ENCODE data around the gene OR56B4. TPM values are rescaled to one million over a fixed set of nuclear protein-coding genes. Genes with fewer than 3 reads are reported as not detected.
"Not testable (repeated sequence)": the region's sequence is repeated elsewhere in the genome, so short reads cannot be mapped to it uniquely, and the experiment has no call there.

The OR56B4 gene
- total and polyA plus RNA-seq, 9 donors, result not detected

DNA sequence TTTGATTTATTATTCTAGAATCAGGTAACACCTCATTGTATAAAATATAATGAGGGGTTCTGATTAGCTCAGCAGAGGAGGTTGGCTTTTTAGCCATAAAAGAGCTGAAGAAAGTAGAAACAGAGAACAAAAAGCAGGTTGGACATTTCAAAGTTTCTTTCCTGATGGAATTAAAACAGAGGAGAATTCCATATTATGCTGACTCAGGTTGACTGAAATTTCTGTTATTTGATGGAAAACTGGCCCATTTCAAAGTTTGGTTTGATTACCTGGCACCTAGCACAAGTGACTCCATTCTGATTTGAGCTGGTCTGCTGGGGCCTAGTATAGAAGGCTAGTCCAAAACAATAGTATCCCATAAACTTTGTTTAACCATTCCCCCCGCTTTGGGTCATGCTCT, 24.9 kb downstream of the OR56B4 start:
- Histone ChIP-seq H3K36me3 (no peaks in the 10 kb centered on the region), H3K4me3 (no peak overlapping the region), H3K4me1 (ENCODE audit: insufficient read depth) (no peaks in the 10 kb centered on the region), H3K9me3 (no peaks in the 10 kb centered on the region), H3K27me3 (no peaks in the 10 kb centered on the region), H3K27ac (no peak overlapping the region)
- 96 to 97% (median 96%) methylated on average over 1 of the region's 1 CpG for WGBS, 3 donors
- no peak for DNase-seq
- intact Hi-C loops (cut with DNase I), result no loop called here
- TF ChIP-seq EP300 (IDR thresholded peaks at IDR 0.05) (no peak), POLR2A (IDR thresholded peaks at IDR 0.05) (no peak)
- TF ChIP-seq, protein P1, sequence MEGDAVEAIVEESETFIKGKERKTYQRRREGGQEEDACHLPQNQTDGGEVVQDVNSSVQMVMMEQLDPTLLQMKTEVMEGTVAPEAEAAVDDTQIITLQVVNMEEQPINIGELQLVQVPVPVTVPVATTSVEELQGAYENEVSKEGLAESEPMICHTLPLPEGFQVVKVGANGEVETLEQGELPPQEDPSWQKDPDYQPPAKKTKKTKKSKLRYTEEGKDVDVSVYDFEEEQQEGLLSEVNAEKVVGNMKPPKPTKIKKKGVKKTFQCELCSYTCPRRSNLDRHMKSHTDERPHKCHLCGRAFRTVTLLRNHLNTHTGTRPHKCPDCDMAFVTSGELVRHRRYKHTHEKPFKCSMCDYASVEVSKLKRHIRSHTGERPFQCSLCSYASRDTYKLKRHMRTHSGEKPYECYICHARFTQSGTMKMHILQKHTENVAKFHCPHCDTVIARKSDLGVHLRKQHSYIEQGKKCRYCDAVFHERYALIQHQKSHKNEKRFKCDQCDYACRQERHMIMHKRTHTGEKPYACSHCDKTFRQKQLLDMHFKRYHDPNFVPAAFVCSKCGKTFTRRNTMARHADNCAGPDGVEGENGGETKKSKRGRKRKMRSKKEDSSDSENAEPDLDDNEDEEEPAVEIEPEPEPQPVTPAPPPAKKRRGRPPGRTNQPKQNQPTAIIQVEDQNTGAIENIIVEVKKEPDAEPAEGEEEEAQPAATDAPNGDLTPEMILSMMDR (IDR thresholded peaks at IDR 0.05), result no peak

DNA sequence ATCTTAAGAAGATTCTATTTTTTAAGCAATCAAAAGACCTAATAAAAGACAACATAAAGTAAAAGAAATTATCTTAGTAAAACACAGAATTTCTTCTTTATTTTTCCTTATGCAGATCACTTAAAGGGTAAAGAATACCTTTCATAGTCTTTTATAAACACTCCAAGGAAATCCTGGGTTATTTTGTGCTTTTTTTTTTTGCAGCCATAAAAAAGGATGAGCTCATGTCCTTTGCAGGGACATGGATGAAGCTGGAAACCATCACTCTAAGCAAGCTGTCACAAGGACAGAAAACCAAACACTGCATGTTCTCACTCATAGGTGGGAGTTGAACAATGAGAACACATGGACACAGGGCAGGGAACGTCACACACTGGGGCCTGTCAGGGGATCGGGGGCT, 28.5 kb downstream of the OR56B4 start:
- WGBS, 3 donors, result 27 to 50% (median 49%) methylated on average over 2 of the region's 2 CpGs
- H3K27me3 ChIP-seq; H3K9me3 ChIP-seq; H3K4me1 ChIP-seq (ENCODE audit: insufficient read depth); H3K36me3 ChIP-seq; H3K27ac ChIP-seq; DNase-seq; H3K4me3 ChIP-seq; intact Hi-C loops (cut with DNase I): not testable (repeated sequence)

DNA sequence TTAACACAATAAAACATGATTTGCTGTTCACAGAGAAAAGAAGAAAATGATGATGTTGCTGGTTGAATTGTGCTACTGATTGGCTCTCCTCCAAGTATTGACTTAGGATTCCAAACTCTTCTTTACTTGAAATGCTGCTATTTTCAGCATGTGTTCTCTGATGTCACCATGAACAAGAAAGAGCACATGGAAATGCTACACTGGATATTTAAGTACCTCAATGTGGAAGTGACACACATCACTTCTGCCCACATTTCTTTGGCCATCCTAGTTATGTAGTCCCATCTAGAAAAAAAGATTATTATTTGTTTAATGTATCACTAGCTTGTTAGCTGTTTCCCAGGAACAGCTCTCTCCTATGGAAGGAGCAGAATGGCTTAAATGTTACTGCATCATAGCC, 35.5 kb downstream of the OR56B4 start:
- H3K27ac ChIP-seq, result no peak overlapping the region
- no peak for TF ChIP-seq EP300 (IDR thresholded peaks at IDR 0.05)
- TF ChIP-seq, protein P1 (IDR thresholded peaks at IDR 0.05), result no peak
- TF ChIP-seq POLR2A (IDR thresholded peaks at IDR 0.05), result no peak
- no peak for DNase-seq

DNA sequence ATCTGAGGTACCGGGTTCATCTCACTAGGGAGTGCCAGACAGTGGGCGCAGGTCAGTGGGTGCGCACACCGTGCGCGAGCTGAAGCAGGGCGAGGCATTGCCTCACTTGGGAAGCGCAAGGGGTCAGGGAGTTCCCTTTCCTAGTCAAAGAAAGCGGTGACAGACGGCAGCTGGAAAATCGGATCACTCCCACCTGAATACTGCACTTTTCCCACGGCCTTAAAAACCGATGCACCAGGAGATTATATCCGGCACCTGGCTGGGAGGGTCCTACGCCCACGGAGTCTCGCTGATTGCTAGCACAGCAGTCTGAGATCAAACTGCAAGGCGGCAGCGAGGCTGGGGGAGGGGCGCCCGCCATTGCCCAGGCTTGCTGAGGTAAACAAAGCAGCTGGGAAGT, 36.3 kb downstream of the OR56B4 start:
- DNase-seq; H3K36me3 ChIP-seq; intact Hi-C loops (cut with DNase I); H3K27ac ChIP-seq; H3K27me3 ChIP-seq; H3K4me3 ChIP-seq; H3K4me1 ChIP-seq (ENCODE audit: insufficient read depth); H3K9me3 ChIP-seq: not testable (repeated sequence)
- 49 to 63% (median 57%) methylated on average over 13 to 21 of the region's 21 CpGs for WGBS, 3 donors

More for the DNA sequence above, 35.5 kb downstream of the OR56B4 start:
- Histone ChIP-seq H3K4me1 (ENCODE audit: insufficient read depth) (no peaks in the 10 kb centered on the region), H3K36me3 (no peaks in the 10 kb centered on the region), H3K27me3 (no peaks in the 10 kb centered on the region), H3K4me3 (no peak overlapping the region), H3K9me3 (no peaks in the 10 kb centered on the region)
- intact Hi-C loops (cut with DNase I), result no loop called here

DNA sequence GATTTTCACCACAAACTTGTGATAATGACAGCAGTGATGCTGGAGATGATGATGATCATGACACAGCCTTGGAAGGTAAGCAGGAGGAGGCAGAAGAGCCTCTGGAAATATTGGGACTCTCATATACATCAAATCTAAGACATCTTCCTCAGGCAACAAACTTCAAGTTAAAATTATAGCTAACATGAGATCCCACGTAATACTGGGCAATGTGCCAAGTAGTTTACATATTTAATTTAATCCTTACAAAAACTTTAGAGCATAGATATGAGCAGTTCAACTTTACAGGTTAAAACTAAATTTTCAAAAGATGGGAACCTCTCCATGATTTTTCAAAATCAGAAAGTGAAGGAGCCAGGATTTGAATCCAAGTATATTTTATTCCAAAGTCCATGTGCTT, 43.6 kb downstream of the OR56B4 start:
- Histone ChIP-seq H3K27me3 (no peaks in the 10 kb centered on the region), H3K27ac (no peak overlapping the region), H3K4me3 (no peak overlapping the region), H3K9me3 (no peaks in the 10 kb centered on the region), H3K4me1 (ENCODE audit: insufficient read depth) (no peaks in the 10 kb centered on the region), H3K36me3 (no peaks in the 10 kb centered on the region)
- TF ChIP-seq, protein P1 (IDR thresholded peaks at IDR 0.05), result no peak
- TF ChIP-seq EP300 (IDR thresholded peaks at IDR 0.05), result no peak
- no peak for TF ChIP-seq POLR2A (IDR thresholded peaks at IDR 0.05)
- DNase-seq, result no peak
- WGBS, 3 donors, result 6 to 14% (median 13%) methylated on average over 1 of the region's 1 CpG
- intact Hi-C loops (cut with DNase I), result no loop called here

DNA sequence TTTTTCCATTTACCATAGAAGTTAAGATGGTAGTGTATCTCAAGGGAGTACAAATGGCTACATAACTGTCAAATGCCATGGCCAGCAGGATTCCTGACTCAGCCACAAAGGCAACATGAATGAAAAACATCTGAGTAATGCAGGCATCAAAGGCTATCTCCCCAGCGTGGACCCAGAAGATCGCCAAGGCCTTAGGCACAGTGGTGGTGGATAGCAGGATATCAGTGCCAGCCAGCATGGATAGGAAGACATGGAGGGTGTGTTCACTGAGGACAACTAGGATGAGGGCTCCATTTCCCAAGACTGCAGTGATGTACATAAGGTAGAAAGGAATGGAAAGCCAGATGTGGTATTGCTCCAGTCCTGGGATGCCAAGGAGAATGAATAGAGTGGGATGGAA, 44.6 kb downstream of the OR56B4 start:
- H3K27me3 ChIP-seq, result no peaks in the 10 kb centered on the region
- no peaks in the 10 kb centered on the region for H3K36me3 ChIP-seq
- no peak overlapping the region for H3K4me3 ChIP-seq
- no peak for DNase-seq
- intact Hi-C loops (cut with DNase I), result no loop called here
- H3K9me3 ChIP-seq, result no peaks in the 10 kb centered on the region
- no peaks in the 10 kb centered on the region for H3K4me1 ChIP-seq (ENCODE audit: insufficient read depth)
- H3K27ac ChIP-seq, result no peak overlapping the region
- TF ChIP-seq POLR2A (IDR thresholded peaks at IDR 0.05) (no peak), EP300 (IDR thresholded peaks at IDR 0.05) (no peak)
- TF ChIP-seq, protein P1 (IDR thresholded peaks at IDR 0.05), result no peak
- 66 to 85% (median 80%) methylated on average over 2 of the region's 2 CpGs for WGBS, 3 donors
